SIG-M5 treated with dmso at 0.1 percent for 504 hours (cell line): Measurements from ENCODE around the gene BMP2.

Experiments used
- DNase-seq: peaks from one replicate; lab custom pipeline; 2025; ENCODE audit not compliant: unreplicated experiment; lab: John Stamatoyannopoulos, UW

BMP2 gene

GRCh38 chr20:6767536-6768227, at the start of gene BMP2:
BMP2 (plus strand) TSS chr20:6767686; CDS start chr20:6770127, 2,441 bp downstream.
- peak; percentile 41 for DNase-seq

GRCh38 chr20:6718662-6719368, 48.7 kb upstream of the BMP2 start:
- DNase-seq, result no peak

- no peak for DNase-seq
These were observed 48.1 kb upstream of the BMP2 start for GRCh38 chr20:6719369-6719721.

DNA sequence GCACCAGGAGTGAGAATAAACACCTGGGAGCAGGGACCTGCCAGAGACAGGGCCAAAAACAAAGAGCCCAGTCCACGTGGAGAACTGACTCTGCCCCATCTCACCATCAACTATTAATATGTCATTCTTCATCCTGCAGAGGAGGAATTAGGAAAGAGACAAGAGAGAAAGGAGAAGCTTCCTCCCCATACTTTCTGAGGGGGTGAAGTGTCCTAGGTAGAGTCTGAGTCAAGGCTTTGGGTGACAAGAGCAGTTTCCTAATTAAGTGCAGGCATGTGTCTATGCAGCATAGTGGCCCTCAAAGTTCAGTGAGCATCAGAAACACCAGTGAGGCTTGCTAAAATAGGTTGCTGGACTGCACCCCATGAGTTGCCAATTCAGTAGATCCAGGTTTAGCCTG, 40.7 kb upstream of the BMP2 start:
- DNase-seq, result no peak

DNA sequence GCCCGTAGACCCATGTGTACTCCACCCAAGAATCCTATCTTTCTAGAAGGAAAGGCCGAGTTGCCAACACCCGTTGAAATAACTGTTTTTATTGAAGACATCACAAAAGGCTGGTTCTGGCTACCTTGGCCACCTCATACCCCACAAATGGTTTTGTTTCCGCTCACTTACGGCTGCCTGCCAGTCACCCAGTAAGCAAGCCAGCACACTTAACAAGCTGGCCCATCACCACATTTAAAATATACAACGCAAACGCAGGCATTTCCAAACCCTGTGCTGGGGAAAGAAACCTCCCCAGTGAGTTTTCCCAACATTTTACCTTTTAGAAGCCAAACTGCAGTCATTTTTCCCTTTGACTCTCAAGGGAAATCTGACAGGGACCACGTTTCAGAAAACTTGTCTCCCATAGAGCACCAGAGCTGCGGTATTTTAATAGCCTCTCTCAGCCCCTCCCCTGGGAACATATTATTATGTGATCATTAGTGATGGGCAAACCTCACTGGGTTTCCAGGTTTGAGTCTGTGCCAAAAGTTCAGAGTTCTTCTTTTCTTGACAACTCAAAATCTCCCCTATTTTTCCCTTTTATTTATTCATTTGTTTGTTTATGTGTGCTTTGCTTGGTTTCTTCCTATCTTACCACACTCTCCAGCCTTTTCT, 36.7 kb upstream of the BMP2 start:
- DNase-seq, result no peak

GRCh38 chr20:6732001-6732447, 35.5 kb upstream of the BMP2 start:
- no peak for DNase-seq

- DNase-seq, result no peak
These were observed 34.6 kb upstream of the BMP2 start for GRCh38 chr20:6732851-6733250.

- DNase-seq, result no peak
These were observed 33.5 kb upstream of the BMP2 start for GRCh38 chr20:6733965-6734364.

DNA sequence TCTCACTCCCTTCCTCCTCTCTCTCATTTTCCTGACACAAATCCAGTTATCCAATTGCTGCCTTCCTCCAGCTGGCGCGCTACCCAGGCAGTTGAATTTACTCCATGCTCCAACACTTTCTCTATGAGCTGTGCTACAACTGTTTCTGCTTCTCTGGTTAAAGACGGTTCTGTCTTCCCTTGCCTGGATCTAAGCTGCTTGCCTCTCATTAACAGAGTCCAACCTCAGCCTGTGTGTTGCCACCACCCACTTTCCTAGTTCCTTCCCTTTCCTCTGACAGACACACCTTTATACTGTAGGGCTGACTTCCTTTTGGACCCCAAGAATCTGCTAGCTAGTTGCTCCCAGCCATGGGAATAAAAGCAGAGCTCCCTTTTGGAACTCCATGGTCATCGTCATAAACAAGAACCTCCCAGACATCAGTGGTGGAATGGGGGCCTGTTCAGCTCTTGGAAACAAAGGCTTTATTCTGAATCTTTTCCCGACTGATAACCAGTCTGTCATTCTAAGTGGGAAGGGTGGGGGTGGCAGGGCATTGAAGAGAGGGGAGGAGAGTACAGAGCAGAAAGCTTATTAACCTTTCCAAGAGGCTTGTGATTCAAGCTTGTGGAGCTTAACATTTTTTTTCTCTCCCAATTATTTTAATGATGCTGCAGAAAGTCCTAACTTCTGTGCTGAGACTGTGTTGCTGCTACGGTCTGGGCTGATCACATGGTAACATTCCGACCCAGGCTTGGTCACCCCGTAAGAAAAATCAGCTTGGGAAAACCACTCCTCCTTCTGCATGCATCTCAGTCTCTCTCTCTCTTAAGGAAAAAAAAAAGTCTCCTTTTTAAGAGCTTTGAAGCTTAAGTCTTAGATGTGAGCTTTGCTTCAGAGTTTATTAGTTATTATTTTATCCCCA, 31.3 kb upstream of the BMP2 start:
- DNase-seq, result no peak

DNA sequence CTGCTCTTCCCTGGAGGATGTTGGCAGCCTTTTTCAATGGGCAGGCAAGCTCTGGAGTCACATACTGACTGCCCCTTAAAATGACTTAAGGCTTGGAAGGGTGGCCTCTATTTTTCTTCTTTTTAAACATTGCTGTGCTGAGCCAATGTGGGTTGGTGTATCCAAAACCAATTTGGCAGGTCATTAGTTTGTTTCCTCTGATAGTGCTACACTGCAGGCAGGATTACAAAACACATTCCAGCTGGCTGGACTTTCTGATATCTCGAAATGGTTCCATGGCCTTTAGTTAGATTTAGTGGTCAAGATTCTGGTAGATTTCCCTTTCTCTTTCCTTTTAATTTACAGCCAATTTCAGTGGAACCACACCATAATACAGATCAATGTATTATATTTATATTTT, 28.1 kb upstream of the BMP2 start:
- DNase-seq, result no peak

GRCh38 chr20:6740096-6740495, 27.4 kb upstream of the BMP2 start:
- no peak for DNase-seq

DNA sequence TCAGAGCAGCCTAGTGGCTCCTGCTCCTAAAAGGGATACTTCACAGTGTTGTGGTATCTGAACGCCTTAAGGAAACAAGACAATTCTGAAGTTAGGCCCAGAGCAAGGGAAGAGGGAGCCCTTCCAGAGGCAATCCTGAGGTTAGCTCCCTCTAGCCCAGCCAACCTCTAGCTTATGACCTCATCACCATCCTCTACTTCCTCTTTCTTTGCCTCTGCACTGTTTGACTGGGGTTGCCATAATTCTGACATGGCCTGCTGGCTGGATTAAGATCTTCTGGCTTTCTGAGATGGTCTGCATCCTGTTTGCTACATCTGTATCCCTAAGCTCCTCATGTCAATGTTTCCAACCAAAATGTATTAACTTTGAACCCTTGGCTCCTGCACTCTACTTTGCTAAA, 23.3 kb upstream of the BMP2 start:
- peak; percentile 45 for DNase-seq

- no peak for DNase-seq
These were observed 22.7 kb upstream of the BMP2 start for GRCh38 chr20:6744805-6745204.

DNA sequence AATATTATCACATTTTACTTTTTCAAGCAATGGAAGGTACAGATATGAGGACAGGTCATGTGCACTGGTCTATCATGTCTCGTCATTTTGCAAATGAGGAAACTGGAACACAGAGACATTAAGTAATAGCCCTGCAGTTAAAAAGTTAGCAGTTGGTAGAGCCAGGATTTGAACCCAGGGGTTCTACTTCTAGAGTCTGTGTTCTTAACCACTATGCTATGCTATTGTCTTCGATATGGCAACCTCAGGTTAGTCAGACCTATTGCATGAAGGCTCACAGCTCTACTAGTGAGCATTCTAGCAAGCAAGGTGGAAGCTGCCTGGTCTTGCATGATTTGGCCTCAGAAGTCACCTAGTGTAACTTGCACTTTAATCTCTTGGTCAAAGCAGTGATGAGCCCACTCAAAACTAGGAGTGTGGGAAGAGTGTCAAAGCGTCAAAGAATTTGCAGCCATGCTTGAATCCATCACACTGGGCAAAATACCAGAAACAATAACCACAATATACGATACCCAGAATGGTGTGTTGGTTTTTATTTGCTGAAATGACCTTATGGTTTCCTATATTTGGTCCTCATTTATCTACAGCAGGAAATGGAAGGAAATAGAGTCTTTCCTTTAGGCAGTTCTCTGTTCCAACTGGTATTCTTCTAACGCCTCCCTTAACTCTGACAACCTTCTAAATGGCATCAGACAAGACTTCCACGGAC, 20.4 kb upstream of the BMP2 start:
- DNase-seq, result peak; percentile 29

DNA sequence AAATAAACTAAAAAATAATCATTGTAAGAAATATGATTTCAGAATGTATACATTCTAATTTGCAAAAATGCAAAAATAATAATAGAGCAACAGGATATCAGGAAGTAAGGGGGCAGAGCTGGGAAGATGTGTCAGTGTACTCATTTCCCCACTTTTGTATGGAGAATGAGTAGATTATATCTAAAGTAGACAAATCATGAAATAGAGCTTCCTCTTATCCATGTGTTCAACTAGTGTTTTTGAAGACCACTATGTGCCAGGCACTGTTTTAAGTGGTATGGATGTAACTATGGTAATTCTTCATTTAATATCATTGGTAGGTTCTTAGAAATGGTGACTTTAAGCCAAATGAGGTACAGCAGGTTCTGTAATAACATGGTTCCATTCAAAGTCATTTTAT, 17.0 kb upstream of the BMP2 start:
- no peak for DNase-seq

- DNase-seq, result no peak
These were observed 10.5 kb upstream of the BMP2 start for GRCh38 chr20:6756693-6757595.

DNA sequence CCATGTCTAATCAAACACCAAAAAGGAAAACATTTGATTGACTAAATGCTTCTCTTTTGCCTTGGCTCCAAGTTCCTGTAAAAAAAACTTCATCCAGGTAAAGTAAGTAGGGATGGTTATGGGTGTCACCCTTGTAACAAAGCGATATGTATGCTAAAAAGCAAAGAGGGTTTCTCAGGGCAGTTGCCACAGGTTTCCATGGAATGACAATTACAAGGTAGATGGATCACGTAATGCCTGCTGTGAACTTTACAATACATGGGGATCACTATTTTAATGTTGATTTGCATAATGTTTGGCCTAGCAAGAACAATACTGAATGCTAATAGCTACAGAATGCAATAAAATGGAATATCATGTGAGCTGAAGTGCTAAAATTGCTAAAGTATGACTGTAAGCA, 2.9 kb upstream of the BMP2 start:
- DNase-seq, result no peak

- DNase-seq, result peak; percentile 82
These were observed 1.9 kb upstream of the BMP2 start for GRCh38 chr20:6765469-6766058.

DNA sequence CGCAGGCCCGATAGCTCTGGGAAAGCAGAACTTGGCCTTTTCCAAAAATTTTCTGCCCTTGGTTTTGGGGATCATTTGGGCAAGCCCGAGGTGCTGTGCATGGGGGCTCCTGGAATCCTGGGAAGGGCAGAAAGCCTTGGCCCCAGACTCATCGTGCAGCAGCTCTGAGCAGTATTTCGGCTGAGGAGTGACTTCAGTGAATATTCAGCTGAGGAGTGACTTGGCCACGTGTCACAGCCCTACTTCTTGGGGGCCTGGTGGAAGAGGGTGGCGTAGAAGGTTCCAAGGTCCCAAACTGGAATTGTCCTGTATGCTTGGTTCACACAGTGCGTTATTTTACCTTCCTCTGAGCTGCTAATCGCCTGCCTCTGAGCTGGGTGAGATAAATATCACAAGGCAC, 1.1 kb upstream of the BMP2 start:
- no peak for DNase-seq
